ENCODE results near the gene CST4.
"Not testable (repeated sequence)": the region's sequence is repeated elsewhere in the genome, so short reads cannot be mapped to it uniquely, and the experiment has no call there.

CST4 gene

DNA sequence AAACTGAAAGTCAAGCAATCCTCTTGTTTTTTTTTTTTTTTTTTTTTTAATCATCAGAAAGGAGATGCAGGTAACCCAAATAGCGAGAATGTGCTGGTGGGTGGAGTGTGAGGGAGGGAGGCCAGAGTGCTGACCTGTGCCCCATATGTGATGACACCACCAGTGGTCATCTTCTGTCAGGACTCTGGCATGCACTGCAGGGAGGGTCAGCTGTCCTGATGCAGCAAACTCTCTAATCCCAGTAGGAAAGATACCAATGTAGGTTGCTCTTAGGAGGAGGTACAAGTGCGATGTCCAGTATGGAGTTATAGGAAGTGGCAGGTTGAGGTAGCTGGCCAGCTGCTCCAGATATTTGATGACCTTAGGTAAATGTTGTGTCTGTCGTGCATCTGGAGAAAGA, 2.8 kb upstream of the CST4 start:
- POLR2A ChIA-PET (ENCODE audit: low non-redundant PET) = no interaction called here
- CTCF ChIA-PET = no interaction called here
- H3K27ac ChIP-seq = no peak overlapping the region
- TF ChIP-seq, protein P1, sequence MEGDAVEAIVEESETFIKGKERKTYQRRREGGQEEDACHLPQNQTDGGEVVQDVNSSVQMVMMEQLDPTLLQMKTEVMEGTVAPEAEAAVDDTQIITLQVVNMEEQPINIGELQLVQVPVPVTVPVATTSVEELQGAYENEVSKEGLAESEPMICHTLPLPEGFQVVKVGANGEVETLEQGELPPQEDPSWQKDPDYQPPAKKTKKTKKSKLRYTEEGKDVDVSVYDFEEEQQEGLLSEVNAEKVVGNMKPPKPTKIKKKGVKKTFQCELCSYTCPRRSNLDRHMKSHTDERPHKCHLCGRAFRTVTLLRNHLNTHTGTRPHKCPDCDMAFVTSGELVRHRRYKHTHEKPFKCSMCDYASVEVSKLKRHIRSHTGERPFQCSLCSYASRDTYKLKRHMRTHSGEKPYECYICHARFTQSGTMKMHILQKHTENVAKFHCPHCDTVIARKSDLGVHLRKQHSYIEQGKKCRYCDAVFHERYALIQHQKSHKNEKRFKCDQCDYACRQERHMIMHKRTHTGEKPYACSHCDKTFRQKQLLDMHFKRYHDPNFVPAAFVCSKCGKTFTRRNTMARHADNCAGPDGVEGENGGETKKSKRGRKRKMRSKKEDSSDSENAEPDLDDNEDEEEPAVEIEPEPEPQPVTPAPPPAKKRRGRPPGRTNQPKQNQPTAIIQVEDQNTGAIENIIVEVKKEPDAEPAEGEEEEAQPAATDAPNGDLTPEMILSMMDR (conservative IDR thresholded peaks at IDR 0.05; ENCODE audit: low read depth) = no peak
- DNase-seq (ENCODE audit: low spot score) = no peak

DNA sequence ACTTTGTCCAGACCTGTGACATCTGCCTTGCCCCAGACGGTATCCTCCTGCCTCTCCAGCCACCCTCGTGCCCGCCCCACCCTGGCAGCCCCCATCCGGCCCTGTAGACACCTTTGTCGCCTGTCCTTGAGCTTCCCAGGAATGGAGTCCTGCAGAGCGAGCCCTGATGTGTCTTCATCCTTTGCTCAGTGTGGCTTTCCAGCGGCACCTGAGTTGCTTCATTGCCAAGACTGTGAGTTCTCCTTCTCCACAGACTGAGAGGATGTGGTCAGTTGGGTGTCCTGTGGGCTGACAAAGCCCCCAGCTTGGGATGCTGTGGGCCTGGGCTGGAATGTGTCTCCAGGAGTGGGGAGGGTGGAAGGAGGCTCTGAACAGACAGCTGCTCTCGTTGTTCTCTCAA, 1.7 kb upstream of the CST4 start:
- ChIA-PET CTCF (no interaction called here), POLR2A (ENCODE audit: low non-redundant PET) (no interaction called here)
- DNase-seq (ENCODE audit: low spot score) = no peak
- TF ChIP-seq, protein P1 (conservative IDR thresholded peaks at IDR 0.05; ENCODE audit: low read depth) = no peak
- H3K27ac ChIP-seq = no peak overlapping the region

DNA sequence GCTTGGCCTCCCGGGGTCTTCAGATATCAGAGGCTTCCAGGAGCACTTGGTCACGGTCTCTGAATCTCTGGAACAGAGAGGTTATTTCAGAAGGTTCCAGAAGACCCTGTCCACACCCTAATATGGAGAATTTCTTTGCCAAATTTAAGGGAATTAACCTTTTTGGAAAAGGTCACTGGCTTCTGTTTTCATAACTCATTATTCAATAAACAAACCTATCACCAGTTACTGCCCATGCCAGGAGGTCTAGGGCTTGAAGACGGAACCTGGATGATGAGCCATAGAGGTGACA, 507 bp upstream of the CST4 start:
- H3K27ac ChIP-seq = no peak overlapping the region
- TF ChIP-seq, protein P1 (conservative IDR thresholded peaks at IDR 0.05; ENCODE audit: low read depth) = no peak
- CTCF ChIA-PET = interaction anchor here (0.6 kb wide), 1 partner anchor 248 kb away, joined by 6 read pairs; no protein-coding TSS in a partner anchor
- no peak for DNase-seq (ENCODE audit: low spot score)
- POLR2A ChIA-PET (ENCODE audit: low non-redundant PET) = no interaction called here

DNA sequence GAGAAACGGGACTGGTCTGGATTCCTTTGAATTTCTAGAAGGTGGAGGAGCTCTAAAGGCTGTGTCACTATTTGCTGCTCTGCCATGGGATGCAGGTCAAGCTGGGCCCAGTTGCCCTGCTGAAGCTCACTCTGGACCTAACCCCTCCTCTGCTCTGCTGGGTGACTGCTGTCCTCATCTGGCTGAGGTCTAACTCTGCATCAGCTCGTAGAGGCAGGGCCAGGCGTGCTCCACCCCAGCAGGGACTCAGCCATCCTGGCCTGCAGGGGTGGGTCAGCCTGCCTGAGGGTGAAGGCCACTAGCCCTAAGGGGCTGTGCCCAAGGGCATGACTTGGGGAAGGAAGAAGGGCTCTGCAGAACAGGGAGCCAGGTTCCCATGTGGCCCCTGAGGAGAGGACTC, 852 bp downstream of the CST4 start:
- TF ChIP-seq, protein P1 (conservative IDR thresholded peaks at IDR 0.05; ENCODE audit: low read depth) = no peak
- ChIA-PET POLR2A (ENCODE audit: low non-redundant PET) (no interaction called here), CTCF (no interaction called here)
- no peak overlapping the region for H3K27ac ChIP-seq
- no peak for DNase-seq (ENCODE audit: low spot score)

DNA sequence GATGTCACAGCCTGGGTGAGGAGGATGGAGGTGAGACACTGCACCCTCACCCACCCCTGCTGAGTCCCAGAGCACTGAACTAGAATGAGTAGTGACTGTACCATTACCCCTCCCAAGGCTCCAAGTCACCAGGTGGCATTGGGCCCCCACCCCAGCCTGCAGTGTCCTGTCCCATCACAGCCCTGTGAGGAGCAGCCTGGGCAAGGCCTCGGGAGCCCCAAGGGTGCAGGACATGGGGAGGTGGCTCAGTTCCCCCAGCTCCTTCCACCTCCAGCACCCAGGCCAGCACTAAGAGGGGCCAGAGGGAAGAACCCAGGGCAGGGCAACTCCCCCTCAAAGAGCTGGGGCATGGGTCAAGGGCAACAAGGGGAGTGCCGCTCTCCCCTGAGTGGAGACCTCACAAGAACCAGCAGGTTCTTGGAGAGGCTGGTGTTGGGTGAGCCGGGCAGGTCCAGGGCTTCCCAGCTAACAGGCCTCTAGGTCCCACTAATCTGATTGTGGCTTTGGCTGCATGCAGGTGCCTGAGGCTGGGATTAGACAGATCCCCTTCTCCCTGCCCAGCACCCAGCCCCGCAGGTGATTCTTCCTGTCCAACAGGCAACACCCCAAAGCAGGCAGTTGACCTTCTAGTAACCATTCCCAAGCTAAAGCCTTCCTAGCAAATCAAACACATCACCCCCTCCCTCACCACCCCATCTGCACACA, 2.6 kb downstream of the CST4 start:
- no peak for DNase-seq (ENCODE audit: low spot score)
- TF ChIP-seq, protein P1 (conservative IDR thresholded peaks at IDR 0.05; ENCODE audit: low read depth) = no peak
- POLR2A ChIA-PET (ENCODE audit: low non-redundant PET) = no interaction called here
- H3K27ac ChIP-seq = no peak overlapping the region
- CTCF ChIA-PET = no interaction called here

DNA sequence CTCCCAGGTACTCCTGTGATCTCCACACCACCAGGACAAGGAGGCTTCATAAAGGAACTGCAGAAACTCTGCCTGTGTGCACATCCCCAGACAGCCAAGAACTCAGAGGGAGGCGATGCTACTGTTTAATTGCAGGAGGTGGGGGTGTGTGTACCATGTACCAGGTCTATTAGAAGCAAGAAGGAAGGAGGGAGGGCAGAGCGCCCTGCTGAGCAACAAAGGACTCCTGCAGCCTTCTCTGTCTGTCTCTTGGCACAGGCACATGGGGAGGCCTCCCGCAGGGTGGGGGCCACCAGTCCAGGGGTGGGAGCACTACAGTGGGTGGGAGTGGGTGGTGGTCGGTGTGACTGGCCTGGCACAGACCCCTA, 3.3 kb downstream of the CST4 start:
- CTCF ChIA-PET; POLR2A ChIA-PET (ENCODE audit: low non-redundant PET); DNase-seq (ENCODE audit: low spot score): not testable (repeated sequence)

DNA sequence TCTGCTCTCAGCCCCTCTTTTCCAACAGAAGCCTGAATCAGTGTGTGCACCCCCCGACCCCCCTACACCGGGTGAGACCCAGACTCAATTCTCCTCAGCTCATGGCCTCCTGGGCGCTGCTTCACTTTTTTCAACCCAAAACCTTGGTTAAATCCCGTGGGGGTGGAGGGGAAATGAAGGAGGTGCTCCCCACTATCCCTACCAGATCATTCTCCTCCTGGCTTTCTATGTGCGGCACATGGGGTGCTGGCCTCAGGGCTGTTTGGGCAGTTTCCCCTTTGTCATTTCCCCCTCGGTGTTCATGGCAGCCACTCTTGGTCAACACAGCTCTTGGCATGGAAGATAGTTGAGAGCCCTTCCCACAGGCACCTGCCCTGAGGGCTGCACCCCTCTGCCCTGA, 4.6 kb downstream of the CST4 start:
- no peak for DNase-seq (ENCODE audit: low spot score)
- CTCF ChIA-PET = interaction anchor here (0.6 to 0.7 kb wide), 2 partner anchors 9 to 110 kb away, joined by 3 to 4 read pairs; no protein-coding TSS in a partner anchor

More for the DNA sequence above, 3.3 kb downstream of the CST4 start:
- H3K27ac ChIP-seq = not testable (repeated sequence)

More for the DNA sequence above, 4.6 kb downstream of the CST4 start:
- TF ChIP-seq, protein P1 (conservative IDR thresholded peaks at IDR 0.05; ENCODE audit: low read depth) = no peak
- POLR2A ChIA-PET (ENCODE audit: low non-redundant PET) = no interaction called here
- H3K27ac ChIP-seq = no peak overlapping the region
